ENCODE data around the gene ANO9. TPM values are rescaled to one million over a fixed set of nuclear protein-coding genes. Genes with fewer than 3 reads are reported as not detected.

Gene ANO9
- total and polyA plus RNA-seq, 11 donors = 0.07 to 3.1 (median 0.21) TPM; not detected in 6

DNA sequence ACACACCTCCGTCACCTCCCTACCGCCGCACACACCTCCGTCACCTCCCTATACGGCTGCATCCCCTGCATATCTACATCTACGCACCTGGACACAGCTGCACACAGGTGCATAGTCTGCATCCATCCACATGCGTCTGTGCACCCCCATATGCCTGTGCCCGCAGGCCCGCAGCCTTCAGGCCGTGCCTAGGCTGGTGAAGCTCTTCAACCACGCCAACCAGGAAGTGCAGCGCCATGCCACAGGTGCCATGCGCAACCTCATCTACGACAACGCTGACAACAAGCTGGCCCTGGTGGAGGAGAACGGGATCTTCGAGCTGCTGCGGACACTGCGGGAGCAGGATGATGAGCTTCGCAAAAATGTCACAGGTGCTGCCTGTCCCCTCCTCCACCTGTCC is 43.0 kb downstream of the ANO9 start:
- no peak overlapping the region for H3K27ac ChIP-seq
- DNase-seq (peak in 1 of 5 donors; percentile 18), ATAC-seq (no peak)
- no peak for TF ChIP-seq POLR2A (IDR thresholded peaks at IDR 0.05)
- TF ChIP-seq, protein P1, sequence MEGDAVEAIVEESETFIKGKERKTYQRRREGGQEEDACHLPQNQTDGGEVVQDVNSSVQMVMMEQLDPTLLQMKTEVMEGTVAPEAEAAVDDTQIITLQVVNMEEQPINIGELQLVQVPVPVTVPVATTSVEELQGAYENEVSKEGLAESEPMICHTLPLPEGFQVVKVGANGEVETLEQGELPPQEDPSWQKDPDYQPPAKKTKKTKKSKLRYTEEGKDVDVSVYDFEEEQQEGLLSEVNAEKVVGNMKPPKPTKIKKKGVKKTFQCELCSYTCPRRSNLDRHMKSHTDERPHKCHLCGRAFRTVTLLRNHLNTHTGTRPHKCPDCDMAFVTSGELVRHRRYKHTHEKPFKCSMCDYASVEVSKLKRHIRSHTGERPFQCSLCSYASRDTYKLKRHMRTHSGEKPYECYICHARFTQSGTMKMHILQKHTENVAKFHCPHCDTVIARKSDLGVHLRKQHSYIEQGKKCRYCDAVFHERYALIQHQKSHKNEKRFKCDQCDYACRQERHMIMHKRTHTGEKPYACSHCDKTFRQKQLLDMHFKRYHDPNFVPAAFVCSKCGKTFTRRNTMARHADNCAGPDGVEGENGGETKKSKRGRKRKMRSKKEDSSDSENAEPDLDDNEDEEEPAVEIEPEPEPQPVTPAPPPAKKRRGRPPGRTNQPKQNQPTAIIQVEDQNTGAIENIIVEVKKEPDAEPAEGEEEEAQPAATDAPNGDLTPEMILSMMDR (IDR thresholded peaks at IDR 0.05) = no peak
- H3K27me3 ChIP-seq = peaks cover 0 to 40% (median 7%) of the 10 kb centered on the region in 9 donors
- no peaks in the 10 kb centered on the region for H3K36me3 ChIP-seq
- intact Hi-C loops (cut with DNase I) = no loop called here
- no peak overlapping the region for H3K4me3 ChIP-seq
- no peaks in the 10 kb centered on the region for H3K9me3 ChIP-seq
- 86 to 93% (median 90%) methylated on average over 20 of the region's 20 CpGs for WGBS, 4 donors
- peaks cover 0 to 29% (median 0%) of the 10 kb centered on the region in 12 donors for H3K4me1 ChIP-seq

DNA sequence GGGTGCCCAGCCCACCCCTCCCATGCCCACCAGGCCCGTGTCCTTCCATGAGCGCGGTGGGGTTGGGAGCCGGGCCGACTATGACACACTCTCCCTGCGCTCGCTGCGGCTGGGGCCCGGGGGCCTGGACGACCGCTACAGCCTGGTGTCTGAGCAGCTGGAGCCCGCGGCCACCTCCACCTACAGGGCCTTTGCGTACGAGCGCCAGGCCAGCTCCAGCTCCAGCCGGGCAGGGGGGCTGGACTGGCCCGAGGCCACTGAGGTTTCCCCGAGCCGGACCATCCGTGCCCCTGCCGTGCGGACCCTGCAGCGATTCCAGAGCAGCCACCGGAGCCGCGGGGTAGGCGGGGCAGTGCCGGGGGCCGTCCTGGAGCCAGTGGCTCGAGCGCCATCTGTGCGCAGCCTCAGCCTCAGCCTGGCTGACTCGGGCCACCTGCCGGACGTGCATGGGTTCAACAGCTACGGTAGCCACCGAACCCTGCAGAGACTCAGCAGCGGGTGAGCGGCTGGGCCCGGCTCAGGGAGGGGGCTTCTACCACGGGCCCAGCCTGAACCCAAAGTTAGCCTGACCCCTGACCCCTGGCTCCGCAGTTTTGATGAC is 44.8 kb downstream of the ANO9 start:
- Histone ChIP-seq H3K27me3 (peaks cover 0 to 57% (median 7%) of the 10 kb centered on the region in 9 donors), H3K9me3 (no peaks in the 10 kb centered on the region), H3K27ac (peak overlapping the region in 1 of 12 donors; percentile 2), H3K4me3 (peak overlapping the region in 10 of 12 donors; percentile 21 to 56 (median 49)), H3K4me1 (peaks cover 0 to 29% (median 0%) of the 10 kb centered on the region in 12 donors), H3K36me3 (no peaks in the 10 kb centered on the region)
- ATAC-seq = peak; percentile 81 to 91 (median 87)
- DNase-seq = peak; percentile 56 to 84 (median 63)
- TF ChIP-seq POLR2A (IDR thresholded peaks at IDR 0.05) = no peak
- TF ChIP-seq, protein P1 (IDR thresholded peaks at IDR 0.05) = peak; percentile 10 to 66 (median 49)
- 15 to 46% (median 16%) methylated on average over 1 to 43 of the region's 43 CpGs for WGBS, 4 donors
- intact Hi-C loops (cut with DNase I) = no loop called here

DNA sequence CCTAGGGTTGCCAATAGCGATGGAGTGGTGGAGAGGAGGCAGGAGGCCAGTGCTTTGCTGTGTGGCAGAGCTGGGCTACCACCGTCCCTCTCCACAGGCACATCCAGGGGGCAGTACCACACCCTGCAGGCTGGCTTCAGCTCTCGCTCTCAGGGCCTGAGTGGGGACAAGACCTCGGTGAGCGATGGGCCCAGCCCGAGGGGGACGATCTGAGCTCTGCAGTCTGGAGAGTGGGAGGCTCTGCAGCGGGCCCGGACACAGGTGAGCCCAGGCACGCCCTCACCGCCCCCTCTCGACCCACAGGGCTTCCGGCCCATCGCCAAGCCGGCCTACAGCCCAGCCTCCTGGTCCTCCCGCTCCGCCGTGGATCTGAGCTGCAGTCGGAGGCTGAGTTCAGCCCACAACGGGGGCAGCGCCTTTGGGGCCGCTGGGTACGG is 45.3 kb downstream of the ANO9 start:
- no peak for DNase-seq
- TF ChIP-seq POLR2A (IDR thresholded peaks at IDR 0.05) = no peak
- TF ChIP-seq, protein P1 (IDR thresholded peaks at IDR 0.05) = peak in 4 of 12 donors; percentile 19 to 33 (median 21)
- H3K4me3 ChIP-seq = peak overlapping the region in 10 of 12 donors; percentile 21 to 56 (median 49)
- no peaks in the 10 kb centered on the region for H3K9me3 ChIP-seq
- 27 to 51% (median 29%) methylated on average over 22 to 23 of the region's 23 CpGs; no CpG with 5 or more reads in 1 of the 4 donors for WGBS, 4 donors
- H3K27ac ChIP-seq = peak overlapping the region in 1 of 12 donors; percentile 2
- intact Hi-C loops (cut with DNase I) = no loop called here
- ATAC-seq = peak; percentile 25 to 52 (median 42)
- H3K4me1 ChIP-seq = peaks cover 0 to 29% (median 0%) of the 10 kb centered on the region in 12 donors
- peaks cover 0 to 62% (median 8%) of the 10 kb centered on the region in 9 donors for H3K27me3 ChIP-seq
- no peaks in the 10 kb centered on the region for H3K36me3 ChIP-seq

DNA sequence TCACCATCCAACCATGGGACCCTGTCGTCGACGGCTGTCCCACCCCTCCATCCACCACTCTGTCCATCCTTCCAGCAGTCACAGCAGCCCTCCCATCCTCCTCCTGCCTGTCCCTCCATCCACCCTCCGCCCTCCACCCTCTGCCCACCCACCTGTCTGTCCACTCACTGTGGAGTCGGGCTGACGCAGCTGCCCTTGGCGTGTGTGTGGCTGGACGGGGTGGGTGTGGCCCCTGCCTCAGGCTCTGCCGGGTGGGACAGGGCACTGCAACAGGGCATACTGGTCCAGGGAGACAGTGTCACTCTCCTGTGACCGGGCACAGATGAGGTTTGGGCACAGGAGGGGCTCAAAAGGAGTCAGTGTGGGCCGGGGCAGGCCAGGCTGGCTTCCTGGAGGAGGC is 45.9 kb downstream of the ANO9 start:
- H3K27me3 ChIP-seq = peaks cover 0 to 69% (median 11%) of the 10 kb centered on the region in 9 donors
- H3K27ac ChIP-seq = no peak overlapping the region
- no peaks in the 10 kb centered on the region for H3K36me3 ChIP-seq
- no peak overlapping the region for H3K4me3 ChIP-seq
- intact Hi-C loops (cut with DNase I) = no loop called here
- peaks cover 0 to 29% (median 0%) of the 10 kb centered on the region in 12 donors for H3K4me1 ChIP-seq
- no peak for ATAC-seq
- TF ChIP-seq, protein P1 (IDR thresholded peaks at IDR 0.05) = no peak
- TF ChIP-seq POLR2A (IDR thresholded peaks at IDR 0.05) = no peak
- H3K9me3 ChIP-seq = no peaks in the 10 kb centered on the region
- whole genome bisulfite sequencing, 4 donors = 64 to 78% (median 74%) methylated on average over 11 of the region's 11 CpGs
- no peak for DNase-seq

Data from heart left ventricle (tissue), 16 donors.